HS-5 (cell line): ENCODE data around the gene SMYD3.
"Not testable (repeated sequence)": the region's sequence is repeated elsewhere in the genome, so short reads cannot be mapped to it uniquely, and the experiment has no call there.

Source experiments
- DNase-seq: peaks from one replicate; pipeline ENCODE4 v3.0.0-alpha.2; 2012; ENCODE audit warnings: low read depth

The SMYD3 gene

DNA sequence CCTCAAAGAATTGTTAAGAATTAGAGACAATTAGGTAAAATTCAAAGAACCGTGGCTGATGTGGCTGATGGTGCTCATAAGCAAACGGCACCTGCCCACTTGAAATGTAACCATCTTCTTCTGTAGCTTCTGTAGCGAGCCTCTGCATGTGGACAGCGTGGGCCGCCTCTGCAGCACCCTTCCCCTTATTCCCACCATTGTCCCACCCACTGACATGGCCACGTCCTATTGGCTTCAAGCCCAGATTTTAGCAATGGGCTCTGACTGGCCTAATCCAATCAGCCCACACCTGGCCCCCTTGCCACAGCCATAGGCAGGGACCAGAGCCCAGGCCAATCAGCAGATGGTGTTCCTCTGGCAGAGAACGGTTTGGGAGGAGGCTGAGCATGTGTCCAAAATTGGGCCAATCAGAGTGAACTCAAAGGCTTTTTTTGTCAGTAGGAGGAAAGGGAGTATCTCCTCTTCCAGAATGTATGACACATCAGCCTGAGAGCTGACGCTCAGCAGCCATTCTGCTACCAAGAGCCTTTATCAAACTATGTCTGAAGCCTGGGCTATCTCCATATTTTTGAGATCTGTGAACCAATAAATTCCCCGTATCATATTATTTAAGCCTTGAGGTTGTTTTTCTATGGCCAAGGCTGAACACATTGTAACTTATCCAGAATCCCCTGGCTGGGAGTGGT, 518.5 kb downstream of the SMYD3 start:
- no peak for DNase-seq

- no peak for DNase-seq
Measured at GRCh38 chr1:245987997-245988392, 519.1 kb downstream of the SMYD3 start.

- no peak for DNase-seq
Measured at GRCh38 chr1:245987577-245987976, 519.5 kb downstream of the SMYD3 start.

DNA sequence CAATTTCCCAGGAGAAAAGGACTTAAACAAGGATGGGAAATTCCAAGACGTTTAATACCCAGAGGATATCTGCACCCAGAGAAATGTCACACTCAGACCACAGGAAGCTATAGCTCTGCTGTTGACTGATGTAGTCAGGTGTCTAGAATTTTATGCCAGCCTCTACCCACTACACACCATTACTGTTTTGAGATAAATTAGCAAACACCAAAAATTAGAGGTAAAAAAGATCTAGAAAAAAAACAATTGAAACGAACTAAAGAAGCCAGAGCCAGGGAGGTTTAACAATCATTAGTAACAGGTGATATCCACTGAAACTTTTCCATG, 519.9 kb downstream of the SMYD3 start:
- no peak for DNase-seq

DNA sequence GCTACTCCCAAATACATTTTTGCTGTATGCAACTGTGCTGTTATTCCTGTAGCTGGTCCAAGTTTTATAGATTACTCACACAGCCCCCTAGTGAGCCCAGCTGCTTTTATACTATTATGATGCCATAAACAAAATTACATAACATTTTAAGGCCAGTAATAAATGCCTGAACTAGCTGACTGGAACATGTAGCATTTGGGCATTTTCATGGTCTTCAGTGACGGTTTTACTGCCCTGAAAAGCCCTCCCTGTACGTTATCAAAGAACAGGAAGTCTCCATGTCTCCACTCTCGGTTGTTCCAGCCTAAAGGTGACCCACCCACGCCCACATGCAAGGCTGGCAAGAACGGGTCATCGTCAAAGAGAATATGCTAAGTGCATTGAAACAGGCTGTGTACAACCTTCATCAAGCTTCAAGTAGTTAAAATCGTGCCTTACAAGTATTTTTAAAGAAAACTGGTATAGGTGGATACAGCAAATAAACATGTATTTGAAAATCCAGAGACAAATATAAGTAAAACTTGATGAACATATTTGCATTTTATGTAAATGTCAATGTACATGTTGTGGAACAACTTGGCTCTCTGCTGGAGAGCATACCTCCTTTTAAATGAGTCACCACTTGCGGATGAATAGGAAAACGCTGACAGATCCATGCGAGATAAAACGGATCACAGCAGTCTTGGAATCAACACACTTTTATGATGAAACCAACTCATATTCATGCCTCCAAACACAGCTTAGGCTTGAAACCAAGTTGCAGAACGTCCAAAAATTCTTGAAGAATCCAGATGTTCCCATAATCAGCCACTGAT, 520.5 kb downstream of the SMYD3 start:
- DNase-seq = peak; percentile 70

GRCh38 chr1:245984390-245985155, 522.5 kb downstream of the SMYD3 start:
- DNase-seq = no peak

GRCh38 chr1:245983294-245983967, 523.6 kb downstream of the SMYD3 start:
- DNase-seq = no peak

DNA sequence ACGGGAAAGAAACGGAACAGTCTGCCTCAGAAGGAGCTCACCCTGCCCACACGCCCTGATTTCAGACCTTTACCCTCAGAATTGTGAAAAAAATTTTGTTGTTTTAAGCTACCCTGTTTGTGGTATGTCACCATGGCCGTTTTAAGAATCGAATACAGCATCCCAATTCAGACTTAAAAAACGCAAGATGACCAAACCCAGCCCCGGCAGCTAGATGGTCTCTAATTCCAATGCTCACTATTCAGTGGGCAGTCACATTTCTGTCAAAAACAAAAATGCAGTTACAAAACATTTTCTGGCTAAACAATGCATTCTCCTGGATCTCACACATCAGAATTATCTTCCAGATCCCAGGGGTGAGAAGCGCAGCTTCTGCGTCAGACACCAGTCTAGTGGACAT, 527.5 kb downstream of the SMYD3 start:
- no peak for DNase-seq

GRCh38 chr1:245978915-245979314, 528.2 kb downstream of the SMYD3 start:
- no peak for DNase-seq

GRCh38 chr1:245972476-245972875, 534.6 kb downstream of the SMYD3 start:
- no peak for DNase-seq

DNA sequence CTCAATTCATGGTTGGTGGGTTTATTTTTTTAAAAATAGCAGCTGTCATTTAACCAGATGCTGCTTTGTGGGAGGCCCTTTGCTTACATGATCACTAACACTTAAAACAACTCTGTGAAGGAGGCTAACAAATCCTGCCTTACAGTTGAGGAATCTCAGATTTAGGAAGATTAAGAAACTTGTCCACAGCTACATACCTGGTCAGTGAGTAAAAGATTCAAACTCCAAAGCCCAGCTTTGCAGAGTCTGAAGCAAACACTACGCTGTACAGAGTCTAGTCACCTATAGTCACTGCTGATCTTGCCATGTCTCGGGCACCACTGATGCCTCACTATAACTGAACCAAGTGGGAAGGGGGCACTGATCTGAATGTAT, 535.4 kb downstream of the SMYD3 start:
- DNase-seq = no peak

DNA sequence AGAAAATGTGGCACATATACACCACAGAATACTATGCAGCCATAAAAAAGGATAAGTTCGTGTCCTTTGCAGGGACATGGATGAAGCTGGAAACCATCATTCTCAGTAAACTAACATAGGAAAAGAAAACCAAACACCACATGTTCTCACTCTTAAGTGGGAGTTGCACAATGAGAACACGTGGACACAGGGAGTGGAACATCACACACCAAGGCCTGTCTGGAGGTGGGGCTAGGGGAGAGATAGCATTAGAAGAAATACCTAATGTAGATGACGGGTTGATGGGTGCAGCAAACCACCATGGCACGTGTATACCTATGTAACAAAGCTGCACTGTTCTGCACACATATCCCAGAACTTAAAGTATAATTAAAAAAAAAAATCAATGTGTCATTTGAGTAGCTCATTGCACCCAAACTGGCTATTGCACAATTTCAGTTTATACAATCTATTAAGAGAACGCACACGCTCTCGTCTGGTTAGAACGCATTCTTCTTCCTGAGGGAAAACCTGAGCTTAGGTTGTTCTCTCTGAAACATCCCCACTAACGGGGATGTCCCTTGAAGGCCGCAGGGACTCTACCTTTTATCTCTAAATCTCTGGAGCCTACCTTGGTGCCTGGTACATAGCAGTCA, 535.9 kb downstream of the SMYD3 start:
- not testable (repeated sequence) for DNase-seq

GRCh38 chr1:245969283-245969682, 537.8 kb downstream of the SMYD3 start:
- DNase-seq = peak; percentile 73

DNA sequence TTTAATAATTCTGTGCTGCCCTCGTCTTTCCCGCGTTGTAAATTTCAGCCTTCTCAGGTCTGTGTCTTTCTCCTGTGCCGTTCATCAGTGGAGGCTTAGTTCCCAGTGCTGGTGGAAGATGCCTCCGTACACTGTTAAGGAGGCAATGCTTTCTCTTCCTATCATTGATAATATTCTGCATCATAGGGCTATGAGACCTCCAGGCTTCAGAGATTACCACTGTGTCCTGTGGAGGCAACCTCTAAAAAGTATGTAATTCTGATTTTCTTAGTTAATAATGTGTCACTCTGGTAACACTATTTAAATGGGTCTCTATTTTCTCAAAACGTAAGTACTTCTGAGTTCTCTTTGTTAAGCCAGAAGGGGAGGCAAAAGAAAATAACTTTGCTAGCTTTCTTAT, 538.3 kb downstream of the SMYD3 start:
- DNase-seq = no peak

- DNase-seq = no peak
Measured at GRCh38 chr1:245965398-245965797, 541.7 kb downstream of the SMYD3 start.

GRCh38 chr1:245963649-245964048, 543.4 kb downstream of the SMYD3 start:
- no peak for DNase-seq

- no peak for DNase-seq
Measured at GRCh38 chr1:245962453-245962852, 544.6 kb downstream of the SMYD3 start.

DNA sequence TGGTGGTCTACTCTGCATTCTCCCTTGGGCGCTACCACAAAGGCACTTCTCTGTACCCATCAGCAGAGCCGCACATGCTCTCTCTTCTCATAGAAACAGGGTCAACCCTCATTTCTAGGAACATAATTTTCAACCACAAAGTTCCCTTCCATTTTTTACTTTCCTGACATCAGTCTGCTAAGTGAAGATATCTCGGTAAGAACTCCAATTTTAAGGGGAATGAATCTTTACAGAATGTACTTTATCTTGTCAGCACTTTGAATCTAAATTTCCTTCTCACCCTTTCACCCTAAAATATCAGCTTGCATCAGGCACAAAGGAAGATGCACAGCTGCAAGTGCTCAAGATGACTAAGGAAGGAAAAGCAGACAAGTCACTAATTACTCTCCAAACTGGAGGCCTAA, 545.9 kb downstream of the SMYD3 start:
- no peak for DNase-seq

DNA sequence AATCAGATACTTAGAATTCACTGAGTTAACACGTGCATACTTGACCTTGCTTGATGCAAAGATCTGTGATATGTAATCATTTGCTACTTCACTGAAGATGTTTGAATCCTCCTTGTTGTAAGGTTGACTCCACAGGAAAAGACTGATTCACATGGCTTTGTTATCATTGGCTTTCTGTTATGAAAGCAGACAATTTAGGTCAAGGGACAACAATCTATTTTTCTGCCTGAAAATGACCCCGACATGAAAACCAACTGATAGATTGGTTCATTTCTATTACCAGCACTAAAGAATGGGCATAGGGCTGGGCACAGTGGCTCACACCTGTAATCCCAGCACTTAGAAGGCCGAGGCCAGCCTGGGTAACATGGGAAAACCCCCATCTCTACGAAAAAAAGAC, 546.9 kb downstream of the SMYD3 start:
- DNase-seq = no peak

- DNase-seq = no peak
Measured at GRCh38 chr1:245958016-245958415, 549.1 kb downstream of the SMYD3 start.

GRCh38 chr1:245957427-245957826, 549.7 kb downstream of the SMYD3 start:
- DNase-seq = no peak

- DNase-seq = no peak
Measured at GRCh38 chr1:245956225-245956624, 550.9 kb downstream of the SMYD3 start.
